Calu3 (cell line): ENCODE measurements around the gene PTPDC1. TPM values are rescaled to one million over a fixed set of nuclear protein-coding genes. Genes with fewer than 3 reads are reported as not detected.
A peak's percentile ranks its signal among the peaks of the same experiment; 100 is the strongest.

Source experiments
- BruUV-seq: library from RNA; stranded (reverse); fragments of 400-500 nt; replicated peaks from 2 replicates; lab custom pipeline; 2021; lab: Mats Ljungman, UMichigan
- CTCF ChIA-PET: fragments of 300-600 bp; sonication (Branson Sonifier 250); formaldehyde crosslinking; loops from one replicate; lab custom pipeline; 2022; ENCODE audit warnings: antibody characterized with exemption; lab: Charles Lee
- DNase-seq: peaks from one replicate; pipeline ENCODE4 v3.0.0; 2022
- H3K27ac Mint-ChIP-seq: one replicate; pipeline ENCODE4 v1.8.0; 2022; ENCODE audit warnings: mixed read lengths; ENCODE audit not compliant: unreplicated experiment
- H3K27me3 Mint-ChIP-seq: one replicate; pipeline ENCODE4 v1.8.0; 2022; ENCODE audit warnings: mixed read lengths; ENCODE audit not compliant: unreplicated experiment
- H3K36me3 Mint-ChIP-seq: one replicate; pipeline ENCODE4 v1.8.0; 2022; ENCODE audit warnings: mild to moderate bottlenecking, moderate library complexity, mixed read lengths; ENCODE audit not compliant: insufficient read depth, unreplicated experiment
- H3K4me1 Mint-ChIP-seq: one replicate; pipeline ENCODE4 v1.8.0; 2022; ENCODE audit warnings: mild to moderate bottlenecking, low read depth, mixed read lengths; ENCODE audit not compliant: unreplicated experiment
- H3K4me3 Mint-ChIP-seq: one replicate; pipeline ENCODE4 v1.8.0; 2022; ENCODE audit warnings: mild to moderate bottlenecking, low read depth, moderate library complexity, mixed read lengths; ENCODE audit not compliant: unreplicated experiment
- H3K9me3 Mint-ChIP-seq: one replicate; pipeline ENCODE4 v1.8.0; 2022; ENCODE audit warnings: low read depth, mixed read lengths; ENCODE audit not compliant: unreplicated experiment
- CTCF ChIP-seq: fragments of 200-600 bp; IDR thresholded peaks from one replicate; pipeline ENCODE4 v1.8.0; 2022; ENCODE audit warnings: antibody characterized with exemption; ENCODE audit not compliant: unreplicated experiment
- intact Hi-C: fragments of 100-400 bp; cut with micrococcal nuclease; formaldehyde crosslinking; loops from one replicate; pipeline ENCODE4 v1.10.0; 2022; ENCODE audit not compliant: unreplicated experiment
- total RNA-seq: library from RNA; stranded (reverse); gene quantifications from 2 replicates; pipeline ENCODE4 v1.2.3, GENCODE V29; 2022

PTPDC1 gene
- total RNA-seq, 1 experiment from 2014 or later: 8.2 TPM

GRCh38 chr9:94139672-94140417, 55.6 kb downstream of the PTPDC1 start:
- Mint-ChIP-seq H3K36me3 (no peaks in the 10 kb centered on the region), H3K27me3 (no peaks in the 10 kb centered on the region), H3K4me3 (peak overlapping the region; percentile 24), H3K4me1 (peaks cover 15% of the 10 kb centered on the region), H3K27ac (peak overlapping the region; percentile 42), H3K9me3 (no peaks in the 10 kb centered on the region)
- peak; percentile 44 for DNase-seq
- intact Hi-C loops: no loop called here
- CTCF ChIA-PET: interaction anchor here (0.6 to 0.7 kb wide), 4 partner anchors 14 to 778 kb away, joined by 3 to 8 read pairs (median 5); no protein-coding TSS in a partner anchor
- no TSS peak for BruUV-seq
- TF ChIP-seq CTCF: no peak

- no peak for DNase-seq
- no peak overlapping the region for H3K4me3 Mint-ChIP-seq
- H3K27me3 Mint-ChIP-seq: no peaks in the 10 kb centered on the region
- CTCF ChIA-PET: no interaction called here
- no peaks in the 10 kb centered on the region for H3K9me3 Mint-ChIP-seq
- no peak overlapping the region for H3K27ac Mint-ChIP-seq
- intact Hi-C loops: no loop called here
- no peaks in the 10 kb centered on the region for H3K36me3 Mint-ChIP-seq
- peaks cover 15% of the 10 kb centered on the region for H3K4me1 Mint-ChIP-seq
- no peak for TF ChIP-seq CTCF
- no TSS peak for BruUV-seq
Measured at GRCh38 chr9:94140418-94140780, 56.1 kb downstream of the PTPDC1 start.

GRCh38 chr9:94140791-94141790, 56.8 kb downstream of the PTPDC1 start:
- no peak overlapping the region for H3K4me3 Mint-ChIP-seq
- no peak for TF ChIP-seq CTCF
- no peak overlapping the region for H3K27ac Mint-ChIP-seq
- no peaks in the 10 kb centered on the region for H3K27me3 Mint-ChIP-seq
- H3K36me3 Mint-ChIP-seq: no peaks in the 10 kb centered on the region
- H3K9me3 Mint-ChIP-seq: no peaks in the 10 kb centered on the region
- DNase-seq: no peak
- BruUV-seq: no TSS peak
- H3K4me1 Mint-ChIP-seq: peaks cover 15% of the 10 kb centered on the region
- intact Hi-C loops: no loop called here
- CTCF ChIA-PET: no interaction called here

- Mint-ChIP-seq H3K27me3 (no peaks in the 10 kb centered on the region), H3K27ac (no peak overlapping the region), H3K4me1 (peaks cover 15% of the 10 kb centered on the region), H3K9me3 (no peaks in the 10 kb centered on the region), H3K36me3 (no peaks in the 10 kb centered on the region), H3K4me3 (no peak overlapping the region)
- intact Hi-C loops: no loop called here
- TF ChIP-seq CTCF: no peak
- DNase-seq: no peak
- CTCF ChIA-PET: no interaction called here
- BruUV-seq: no TSS peak
Measured at GRCh38 chr9:94142353-94142752, 58.1 kb downstream of the PTPDC1 start.
